ENCODE measurements around the gene MLYCD. TPM values are rescaled to one million over a fixed set of nuclear protein-coding genes. Genes with fewer than 3 reads are reported as not detected.

The MLYCD gene
- polyA plus RNA-seq, 5 donors: 3.2 to 4.3 (median 3.7) TPM

DNA sequence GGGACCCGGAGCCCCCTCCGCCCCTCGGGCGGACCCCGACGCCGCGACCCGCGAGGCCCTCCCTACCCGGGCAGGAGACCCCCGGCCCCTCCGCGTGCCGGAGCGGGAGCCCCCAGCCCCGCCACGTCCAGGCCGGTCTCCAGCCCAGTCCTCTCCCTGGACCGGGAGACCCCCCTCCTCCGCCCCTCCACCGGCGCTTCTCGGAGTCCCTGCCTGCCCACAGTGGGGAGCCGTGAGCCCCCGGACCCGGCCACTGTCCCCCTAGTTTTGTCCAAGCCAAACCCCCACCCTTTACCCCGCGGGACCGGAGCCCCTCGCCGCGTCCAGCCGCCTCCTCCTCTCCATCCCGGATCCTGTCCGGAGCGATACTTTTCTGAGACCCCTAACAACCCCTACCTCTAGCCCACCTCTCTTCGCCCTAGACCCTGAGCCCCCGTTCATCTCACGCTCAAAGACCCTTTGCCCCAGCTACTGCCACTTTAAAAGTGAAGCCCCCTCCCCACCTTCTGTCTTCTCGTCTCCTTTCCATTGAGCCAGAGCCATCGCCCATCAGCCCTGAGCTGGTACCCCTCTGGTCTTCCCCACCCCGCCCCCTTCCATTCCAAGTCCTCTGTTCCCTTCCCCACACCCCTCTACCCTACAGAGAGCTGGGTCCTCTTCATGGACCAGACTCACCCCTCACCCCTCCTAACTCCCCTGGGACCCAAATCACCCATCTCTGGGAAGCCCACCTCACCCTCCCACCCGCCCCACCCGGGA, 70.2 kb downstream of the MLYCD start:
- DNase-seq: no peak

GRCh38 chr16:83969771-83970429, 71.0 kb downstream of the MLYCD start:
- no peak for DNase-seq

DNA sequence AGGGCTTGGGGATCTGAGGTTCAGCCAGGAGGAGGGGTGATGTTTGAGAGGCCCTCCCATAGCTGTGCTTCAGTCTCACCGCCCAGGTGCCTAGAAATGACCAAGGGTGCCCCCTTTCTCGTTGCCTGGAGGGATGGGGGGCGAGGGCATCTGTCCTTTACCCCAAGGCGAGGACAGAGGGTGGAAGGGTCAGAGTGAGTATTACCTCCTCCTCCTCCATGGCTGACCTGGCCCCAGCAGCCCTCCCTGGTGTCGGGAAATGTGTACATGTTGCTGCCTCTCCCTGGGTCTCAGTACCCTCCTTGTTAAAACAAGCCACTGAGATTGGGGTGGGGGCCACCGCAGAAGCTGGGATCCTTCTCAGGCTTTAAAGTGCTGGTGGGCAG, 71.5 kb downstream of the MLYCD start:
- no peak for DNase-seq

- no peak for DNase-seq
These were observed 72.5 kb downstream of the MLYCD start for GRCh38 chr16:83971165-83972130.

- no peak for DNase-seq
These were observed 73.5 kb downstream of the MLYCD start for GRCh38 chr16:83972256-83973008.

- DNase-seq: no peak
These were observed 74.2 kb downstream of the MLYCD start for GRCh38 chr16:83973077-83973476.

GRCh38 chr16:83973581-83974385, 74.9 kb downstream of the MLYCD start:
- DNase-seq: no peak

GRCh38 chr16:83974475-83974874, 75.6 kb downstream of the MLYCD start:
- no peak for DNase-seq

GRCh38 chr16:83975590-83976260, 76.8 kb downstream of the MLYCD start:
- no peak for DNase-seq

Other genes with a start within 250 kb of the MLYCD start
- 100 to 1,000 TPM; 173 to 207 (median 182) TPM for gene HSBP1, start 91.1 kb upstream of the MLYCD start, polyA plus RNA-seq (ENCODE audit: insufficient read depth in 1 of 5, insufficient read length in 5 of 5, low replicate concordance in 1 of 5)
- under 1 TPM; 0.59 to 0.95 (median 0.87) TPM for gene OSGIN1, start 54.1 kb downstream of the MLYCD start, polyA plus RNA-seq (ENCODE audit: insufficient read depth in 1 of 5, insufficient read length in 5 of 5, low replicate concordance in 1 of 5)
- gene NECAB2, start 69.1 kb downstream of the MLYCD start, polyA plus RNA-seq (ENCODE audit: insufficient read depth in 1 of 5, insufficient read length in 5 of 5, low replicate concordance in 1 of 5): under 1 TPM; 0.29 to 0.69 (median 0.54) TPM
- not detected for gene SLC38A8, start 143.7 kb downstream of the MLYCD start, polyA plus RNA-seq (ENCODE audit: insufficient read depth in 1 of 5, insufficient read length in 5 of 5, low replicate concordance in 1 of 5)
- 100 to 1,000 TPM; 103 to 123 (median 112) TPM for gene MBTPS1, start 217.8 kb downstream of the MLYCD start, polyA plus RNA-seq (ENCODE audit: insufficient read depth in 1 of 5, insufficient read length in 5 of 5, low replicate concordance in 1 of 5)
- gene HSDL1, start 246.1 kb downstream of the MLYCD start, polyA plus RNA-seq (ENCODE audit: insufficient read depth in 1 of 5, insufficient read length in 5 of 5, low replicate concordance in 1 of 5): 10 to 100 TPM; 33.5 to 46.7 (median 44.7) TPM
- 10 to 100 TPM in 4 of 5 donors, 1 to 10 TPM in 1; 3.6 to 21.5 (median 15.5) TPM for gene DNAAF1, start 246.2 kb downstream of the MLYCD start, polyA plus RNA-seq (ENCODE audit: insufficient read depth in 1 of 5, insufficient read length in 5 of 5, low replicate concordance in 1 of 5)